ENCODE results near the gene VPS13D.
"Not testable (repeated sequence)": the region's sequence is repeated elsewhere in the genome, so short reads cannot be mapped to it uniquely, and the experiment has no call there.

VPS13D gene

DNA sequence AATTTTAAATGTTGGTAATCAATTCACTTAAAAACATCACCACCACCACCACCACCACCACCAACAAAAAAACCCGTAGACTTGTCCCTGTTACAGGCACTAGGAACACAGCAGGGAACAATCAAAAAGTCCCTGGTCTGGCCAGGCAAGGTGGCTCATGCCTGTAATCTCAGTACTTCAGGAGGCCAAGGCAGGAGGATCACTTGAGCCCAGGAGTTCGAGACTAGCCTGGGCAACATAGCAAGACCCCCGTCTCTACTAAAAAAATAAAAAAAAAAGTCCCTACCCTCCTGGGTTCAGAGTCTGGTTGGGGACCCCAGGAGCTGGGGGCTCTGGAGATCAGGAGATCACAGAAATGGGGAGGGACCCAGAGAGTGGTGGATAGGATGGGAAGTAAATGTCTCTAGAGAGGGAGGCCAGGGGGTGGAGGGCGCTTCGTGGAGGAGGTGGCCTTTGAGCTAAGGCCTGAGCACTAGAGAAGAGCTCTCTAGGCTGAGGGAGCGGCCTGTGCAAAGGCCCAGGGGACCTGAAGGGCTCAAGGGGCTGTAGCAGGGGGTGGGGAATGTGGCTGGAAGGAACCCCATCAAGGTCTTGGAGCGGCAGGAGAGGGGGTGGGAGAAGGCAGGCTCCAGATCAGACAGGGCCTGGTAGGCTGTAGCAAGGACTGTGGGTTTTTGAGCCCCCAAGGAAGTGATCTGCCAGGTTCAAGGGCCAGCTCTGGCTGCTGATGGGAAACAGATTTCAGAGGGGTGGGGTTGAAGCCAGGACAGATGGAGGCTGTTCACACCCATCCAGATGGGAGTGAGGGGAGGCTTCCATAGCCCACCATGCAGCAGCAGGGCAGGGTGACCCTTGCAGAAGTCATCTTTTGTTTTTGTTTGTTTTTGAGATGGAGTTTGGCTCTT is 24.8 kb upstream of the VPS13D start:
- no peaks in the 10 kb centered on the region for H3K9me3 ChIP-seq (ENCODE audit: control insufficient read depth, insufficient read depth, low read length)
- H3K4me1 ChIP-seq (ENCODE audit: insufficient read depth, low read length): peaks cover 12% of the 10 kb centered on the region; the same call in 1 of the 2 replicates
- H3K36me3 ChIP-seq (ENCODE audit: insufficient read depth, low read length): no peaks in the 10 kb centered on the region
- no peak overlapping the region for H3K9ac ChIP-seq (ENCODE audit: low read depth, low read length)

DNA sequence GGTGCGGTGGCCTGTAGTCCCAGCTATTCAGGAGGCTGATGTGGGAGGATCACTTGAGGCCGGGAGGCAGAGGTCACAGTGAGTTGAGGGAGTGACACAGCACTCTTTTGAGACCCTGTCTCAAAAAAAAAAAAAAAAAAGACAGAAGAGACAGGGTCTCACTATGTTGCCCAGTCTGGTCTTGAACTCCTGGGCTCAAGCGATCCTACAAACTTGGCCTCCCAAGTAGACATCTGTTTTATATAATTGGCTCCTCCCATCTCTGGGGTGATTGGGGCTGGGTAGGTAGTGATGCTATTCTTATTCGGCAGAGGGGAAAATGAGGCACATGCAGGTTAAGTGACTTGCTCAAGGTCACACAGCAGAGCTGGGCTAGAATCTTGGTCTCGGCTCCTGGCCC is 23.6 kb upstream of the VPS13D start:
- Histone ChIP-seq H3K9ac (ENCODE audit: low read depth, low read length) (no peak overlapping the region), H3K9me3 (ENCODE audit: control insufficient read depth, insufficient read depth, low read length) (no peaks in the 10 kb centered on the region), H3K4me1 (ENCODE audit: insufficient read depth, low read length) (peaks cover 12% of the 10 kb centered on the region; the same call in 1 of the 2 replicates), H3K36me3 (ENCODE audit: insufficient read depth, low read length) (no peaks in the 10 kb centered on the region)

DNA sequence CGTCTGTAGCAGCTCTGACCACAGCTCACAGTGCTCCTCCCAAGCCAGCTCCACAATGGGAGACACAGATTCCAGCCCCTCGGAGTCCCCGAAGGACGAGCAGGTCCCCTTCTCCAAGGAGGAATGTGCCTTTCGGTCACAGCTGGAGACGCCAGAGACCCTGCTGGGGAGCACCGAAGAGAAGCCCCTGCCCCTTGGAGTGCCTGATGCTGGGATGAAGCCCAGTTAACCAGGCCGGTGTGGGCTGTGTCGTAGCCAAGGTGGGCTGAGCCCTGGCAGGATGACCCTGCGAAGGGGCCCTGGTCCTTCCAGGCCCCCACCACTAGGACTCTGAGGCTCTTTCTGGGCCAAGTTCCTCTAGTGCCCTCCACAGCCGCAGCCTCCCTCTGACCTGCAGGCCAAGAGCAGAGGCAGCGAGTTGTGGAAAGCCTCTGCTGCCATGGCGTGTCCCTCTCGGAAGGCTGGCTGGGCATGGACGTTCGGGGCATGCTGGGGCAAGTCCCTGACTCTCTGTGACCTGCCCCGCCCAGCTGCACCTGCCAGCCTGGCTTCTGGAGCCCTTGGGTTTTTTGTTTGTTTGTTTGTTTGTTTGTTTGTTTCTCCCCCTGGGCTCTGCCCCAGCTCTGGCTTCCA is 22.9 kb upstream of the VPS13D start:
- Histone ChIP-seq H3K9me3 (ENCODE audit: control insufficient read depth, insufficient read depth, low read length) (no peaks in the 10 kb centered on the region), H3K9ac (ENCODE audit: low read depth, low read length) (no peak overlapping the region), H3K4me1 (ENCODE audit: insufficient read depth, low read length) (peaks cover 12% of the 10 kb centered on the region; the same call in 1 of the 2 replicates), H3K36me3 (ENCODE audit: insufficient read depth, low read length) (no peaks in the 10 kb centered on the region)

DNA sequence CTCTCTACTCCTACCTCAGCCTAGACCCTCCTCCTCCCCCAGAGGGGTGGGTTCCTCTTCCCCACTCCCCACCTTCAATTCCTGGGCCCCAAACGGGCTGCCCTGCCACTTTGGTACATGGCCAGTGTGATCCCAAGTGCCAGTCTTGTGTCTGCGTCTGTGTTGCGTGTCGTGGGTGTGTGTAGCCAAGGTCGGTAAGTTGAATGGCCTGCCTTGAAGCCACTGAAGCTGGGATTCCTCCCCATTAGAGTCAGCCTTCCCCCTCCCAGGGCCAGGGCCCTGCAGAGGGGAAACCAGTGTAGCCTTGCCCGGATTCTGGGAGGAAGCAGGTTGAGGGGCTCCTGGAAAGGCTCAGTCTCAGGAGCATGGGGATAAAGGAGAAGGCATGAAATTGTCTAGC is 21.6 kb upstream of the VPS13D start:
- peaks cover 12% of the 10 kb centered on the region; the same call in 1 of the 2 replicates for H3K4me1 ChIP-seq (ENCODE audit: insufficient read depth, low read length)
- no peaks in the 10 kb centered on the region for H3K36me3 ChIP-seq (ENCODE audit: insufficient read depth, low read length)
- H3K9me3 ChIP-seq (ENCODE audit: control insufficient read depth, insufficient read depth, low read length): no peaks in the 10 kb centered on the region
- H3K9ac ChIP-seq (ENCODE audit: low read depth, low read length): no peak overlapping the region

- H3K9me3 ChIP-seq (ENCODE audit: control insufficient read depth, insufficient read depth, low read length): no peaks in the 10 kb centered on the region
- no peaks in the 10 kb centered on the region for H3K36me3 ChIP-seq (ENCODE audit: insufficient read depth, low read length)
- H3K4me1 ChIP-seq (ENCODE audit: insufficient read depth, low read length): peaks cover 8% of the 10 kb centered on the region; the same call in 1 of the 2 replicates
- H3K9ac ChIP-seq (ENCODE audit: low read depth, low read length): no peak overlapping the region
Observed at GRCh38 chr1:12208764-12209494, 20.9 kb upstream of the VPS13D start.

GRCh38 chr1:12209495-12209832 is 20.4 kb upstream of the VPS13D start:
- Histone ChIP-seq H3K36me3 (ENCODE audit: insufficient read depth, low read length) (no peaks in the 10 kb centered on the region), H3K9me3 (ENCODE audit: control insufficient read depth, insufficient read depth, low read length) (no peaks in the 10 kb centered on the region), H3K9ac (ENCODE audit: low read depth, low read length) (no peak overlapping the region), H3K4me1 (ENCODE audit: insufficient read depth, low read length) (peaks cover 6% of the 10 kb centered on the region; the same call in 1 of the 2 replicates)

GRCh38 chr1:12215118-12215961 is 14.5 kb upstream of the VPS13D start:
- Histone ChIP-seq H3K9ac (ENCODE audit: low read depth, low read length) (no peak overlapping the region), H3K4me1 (ENCODE audit: insufficient read depth, low read length) (no peaks in the 10 kb centered on the region), H3K9me3 (ENCODE audit: control insufficient read depth, insufficient read depth, low read length) (no peaks in the 10 kb centered on the region), H3K36me3 (ENCODE audit: insufficient read depth, low read length) (no peaks in the 10 kb centered on the region)

GRCh38 chr1:12219800-12220199 is 10.0 kb upstream of the VPS13D start:
- H3K36me3 ChIP-seq (ENCODE audit: insufficient read depth, low read length): no peaks in the 10 kb centered on the region
- no peak overlapping the region for H3K9ac ChIP-seq (ENCODE audit: low read depth, low read length)
- H3K9me3 ChIP-seq (ENCODE audit: control insufficient read depth, insufficient read depth, low read length): peaks cover 3% of the 10 kb centered on the region; the same call in 1 of the 2 replicates
- no peaks in the 10 kb centered on the region for H3K4me1 ChIP-seq (ENCODE audit: insufficient read depth, low read length)

DNA sequence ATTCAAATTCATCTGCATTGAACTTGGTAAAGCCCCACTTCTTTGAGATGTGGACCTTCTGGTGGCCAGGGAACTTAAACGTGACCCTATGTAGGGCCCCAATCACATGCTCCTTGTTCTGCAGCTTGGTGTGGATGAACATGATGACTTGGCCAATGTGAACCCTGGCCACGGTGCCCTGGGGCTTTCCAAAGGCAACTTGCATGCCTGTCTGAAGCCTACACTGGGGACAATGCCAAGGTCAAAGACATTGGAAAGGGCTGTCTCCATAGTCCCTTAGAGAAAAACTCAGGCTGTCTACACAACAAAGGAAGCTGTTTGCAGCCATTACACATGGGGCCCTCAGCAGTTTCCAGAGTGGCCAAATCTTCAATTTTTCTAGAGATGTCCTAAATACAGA is 8.9 kb upstream of the VPS13D start:
- Histone ChIP-seq H3K36me3 (ENCODE audit: insufficient read depth, low read length) (no peaks in the 10 kb centered on the region), H3K9me3 (ENCODE audit: control insufficient read depth, insufficient read depth, low read length) (peaks cover 3% of the 10 kb centered on the region; the same call in 1 of the 2 replicates), H3K4me1 (ENCODE audit: insufficient read depth, low read length) (no peaks in the 10 kb centered on the region), H3K9ac (ENCODE audit: low read depth, low read length) (no peak overlapping the region)

- H3K9me3 ChIP-seq (ENCODE audit: control insufficient read depth, insufficient read depth, low read length); H3K36me3 ChIP-seq (ENCODE audit: insufficient read depth, low read length); H3K4me1 ChIP-seq (ENCODE audit: insufficient read depth, low read length); H3K9ac ChIP-seq (ENCODE audit: low read depth, low read length): not testable (repeated sequence)
Observed at GRCh38 chr1:12222700-12223099, 7.1 kb upstream of the VPS13D start.

- not testable (repeated sequence) for H3K4me1 ChIP-seq (ENCODE audit: insufficient read depth, low read length); H3K9me3 ChIP-seq (ENCODE audit: control insufficient read depth, insufficient read depth, low read length); H3K36me3 ChIP-seq (ENCODE audit: insufficient read depth, low read length); H3K9ac ChIP-seq (ENCODE audit: low read depth, low read length)
Observed at GRCh38 chr1:12224092-12224491, 5.7 kb upstream of the VPS13D start.

GRCh38 chr1:12228979-12229378 is 851 bp upstream of the VPS13D start:
- Histone ChIP-seq H3K36me3 (ENCODE audit: insufficient read depth, low read length) (no peaks in the 10 kb centered on the region), H3K4me1 (ENCODE audit: insufficient read depth, low read length) (peaks cover 5% of the 10 kb centered on the region; the same call in 1 of the 2 replicates)

DNA sequence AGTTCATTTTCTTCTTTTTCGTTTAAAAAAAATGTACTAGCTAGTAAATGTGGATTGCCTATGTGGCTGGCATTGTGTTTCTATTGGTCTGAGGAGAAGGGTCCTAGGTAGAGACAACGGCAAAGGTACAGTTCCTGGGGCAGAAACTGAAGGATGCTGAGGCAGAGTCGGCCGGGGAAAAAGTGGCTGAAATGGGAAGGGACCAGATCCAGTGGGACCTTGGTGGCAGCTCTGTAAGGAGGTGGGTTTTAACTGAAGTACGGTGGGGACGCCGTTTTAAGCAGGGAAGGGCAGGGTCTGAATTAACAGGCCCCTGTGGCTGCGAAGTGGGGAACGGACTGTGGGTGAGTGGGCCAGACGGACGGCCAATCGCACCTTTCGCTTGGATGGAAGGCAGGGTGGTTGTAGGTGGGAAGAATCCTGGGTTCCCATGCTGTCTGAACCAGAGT is 420 bp upstream of the VPS13D start:
- Histone ChIP-seq H3K9ac (ENCODE audit: low read depth, low read length) (peak overlapping the region; percentile 93; the same call in 1 of the 2 replicates), H3K36me3 (ENCODE audit: insufficient read depth, low read length) (no peaks in the 10 kb centered on the region), H3K4me1 (ENCODE audit: insufficient read depth, low read length) (peaks cover 5% of the 10 kb centered on the region; the same call in 1 of the 2 replicates), H3K9me3 (ENCODE audit: control insufficient read depth, insufficient read depth, low read length) (no peaks in the 10 kb centered on the region)

More at GRCh38 chr1:12228979-12229378, 851 bp upstream of the VPS13D start:
- Histone ChIP-seq H3K9me3 (ENCODE audit: control insufficient read depth, insufficient read depth, low read length) (no peaks in the 10 kb centered on the region), H3K9ac (ENCODE audit: low read depth, low read length) (no peak overlapping the region)
